GM23338 (cell line): ENCODE results near the gene NFKBIA. TPM values are rescaled to one million over a fixed set of nuclear protein-coding genes. Genes with fewer than 3 reads are reported as not detected.

Experiments
- ATAC-seq: fragments of 200-7000 bp; cut with Tn5 transposase; 3 replicates; pipeline ENCODE4 v1.9.1; 2020
- DNase-seq: peaks from one replicate; pipeline ENCODE4 v3.0.0-alpha.2; 2015; ENCODE audit warnings: low spot score
- H2AFZ ChIP-seq: fragments of 200-600 bp; sonication (generic); 2 replicates; pipeline ENCODE4 v1.8.0; 2016; ENCODE audit warnings: antibody characterized with exemption, mild to moderate bottlenecking, moderate library complexity
- H3F3A ChIP-seq: fragments of 200-600 bp; sonication (generic); replicated peaks from 2 replicates; pipeline ENCODE4 v1.8.0; 2017; ENCODE audit warnings: antibody characterized with exemption, mixed run types, low read depth
- H3K27ac ChIP-seq: fragments of 200-600 bp; sonication (generic); 2 replicates; pipeline ENCODE4 v1.6.1; 2016; ENCODE audit warnings: low read depth
- H3K27me3 ChIP-seq: fragments of 200-600 bp; sonication (generic); 2 replicates; pipeline ENCODE4 v1.8.0; 2016; ENCODE audit warnings: mild to moderate bottlenecking, mixed run types, moderate library complexity; ENCODE audit not compliant: insufficient read depth
- H3K36me3 ChIP-seq: fragments of 200-600 bp; sonication (generic); 2 replicates; pipeline ENCODE4 v1.8.0; 2016; ENCODE audit warnings: mild to moderate bottlenecking; ENCODE audit not compliant: insufficient read depth
- H3K4me1 ChIP-seq: fragments of 200-600 bp; sonication (generic); 2 replicates; pipeline ENCODE4 v1.8.0; 2016; ENCODE audit warnings: mild to moderate bottlenecking, moderate library complexity; ENCODE audit not compliant: insufficient read depth
- H3K4me2 ChIP-seq: fragments of 200-600 bp; sonication (generic); 2 replicates; pipeline ENCODE4 v1.7.1; 2017; ENCODE audit warnings: mixed run types
- H3K4me3 ChIP-seq: fragments of 200-600 bp; sonication (generic); 2 replicates; pipeline ENCODE4 v1.6.1; 2016; ENCODE audit warnings: mixed run types
- H3K79me2 ChIP-seq: fragments of 200-600 bp; sonication (generic); replicated peaks from 2 replicates; pipeline ENCODE4 v1.8.0; 2017; ENCODE audit warnings: mild to moderate bottlenecking; ENCODE audit not compliant: insufficient read depth
- H3K9me2 ChIP-seq: fragments of 200-600 bp; sonication (generic); 2 replicates; pipeline ENCODE4 v1.8.0; 2017; ENCODE audit not compliant: insufficient read depth
- H4K20me1 ChIP-seq: fragments of 200-600 bp; sonication (generic); replicated peaks from 2 replicates; pipeline ENCODE4 v1.8.0; 2017; ENCODE audit warnings: mild to moderate bottlenecking; ENCODE audit not compliant: insufficient read depth
- H3K27ac Mint-ChIP-seq: 2 replicates; pipeline ENCODE4 v1.8.0; 2020; ENCODE audit warnings: inconsistent platforms, mild to moderate bottlenecking, moderate library complexity, mixed read lengths
- H3K27me3 Mint-ChIP-seq: 3 replicates; pipeline ENCODE4 v1.8.0; 2022; ENCODE audit warnings: low read depth, mild to moderate bottlenecking, moderate library complexity, mixed read lengths, inconsistent platforms; ENCODE audit not compliant: insufficient read depth, poor library complexity
- H3K36me3 Mint-ChIP-seq: 3 replicates; pipeline ENCODE4 v1.8.0; 2021; ENCODE audit warnings: low read depth, mild to moderate bottlenecking, inconsistent platforms, moderate library complexity, mixed read lengths
- H3K4me1 Mint-ChIP-seq: 3 replicates; pipeline ENCODE4 v1.8.0; 2020; ENCODE audit warnings: mild to moderate bottlenecking, inconsistent platforms, mixed read lengths
- H3K4me3 Mint-ChIP-seq: 3 replicates; pipeline ENCODE4 v1.8.0; 2021; ENCODE audit warnings: moderate library complexity, mild to moderate bottlenecking, inconsistent platforms, mixed read lengths
- H3K9me3 Mint-ChIP-seq: 3 replicates; pipeline ENCODE4 v1.8.0; 2020; ENCODE audit warnings: moderate library complexity, mild to moderate bottlenecking, inconsistent platforms, mixed read lengths
- CREB1 ChIP-seq: fragments of 250-450 bp; sonication (Bioruptor Pico); IDR thresholded peaks from 2 replicates; pipeline ENCODE4 v1.5.0; 2020; ENCODE audit warnings: low read depth, mild to moderate bottlenecking, moderate library complexity
- ETS1 ChIP-seq: IDR thresholded peaks from 2 replicates; pipeline ENCODE4 v1.6.1; 2016; ENCODE audit warnings: antibody characterized with exemption
- EZH2 ChIP-seq: fragments of 200-600 bp; sonication (generic); IDR thresholded peaks from one replicate; pipeline ENCODE4 v1.8.0; 2017; ENCODE audit warnings: antibody characterized with exemption, mild to moderate bottlenecking, low read depth; ENCODE audit not compliant: unreplicated experiment
- EZH2phosphoT487 ChIP-seq: fragments of 200-600 bp; sonication (generic); IDR thresholded peaks from one replicate; pipeline ENCODE4 v1.8.1; 2018; ENCODE audit warnings: antibody characterized with exemption; ENCODE audit not compliant: unreplicated experiment
- JUNB ChIP-seq: IDR thresholded peaks from one replicate; pipeline ENCODE4 v1.6.1; 2016; ENCODE audit warnings: antibody characterized with exemption; ENCODE audit not compliant: unreplicated experiment
- NANOG ChIP-seq: IDR thresholded peaks from 2 replicates; pipeline ENCODE4 v1.6.1; 2016; ENCODE audit warnings: antibody characterized with exemption, borderline replicate concordance
- POLR2AphosphoS5 ChIP-seq: IDR thresholded peaks from 2 replicates; pipeline ENCODE4 v1.6.1; 2016; ENCODE audit warnings: antibody characterized with exemption, low read depth
- STAT1 ChIP-seq: IDR thresholded peaks from one replicate; pipeline ENCODE4 v1.6.1; 2016; ENCODE audit warnings: antibody characterized with exemption; ENCODE audit not compliant: unreplicated experiment
- ZNF114 ChIP-seq: fragments of 250-450 bp; sonication (Bioruptor Pico); IDR thresholded peaks from 2 replicates; pipeline ENCODE4 v1.5.0; 2020; ENCODE audit warnings: mild to moderate bottlenecking, moderate library complexity
- ZNF331 ChIP-seq: fragments of 250-450 bp; sonication (Bioruptor Pico); IDR thresholded peaks from 2 replicates; pipeline ENCODE4 v1.5.0; 2020; ENCODE audit warnings: low read depth, mild to moderate bottlenecking, moderate library complexity
- polyA plus RNA-seq: library from polyadenylated mRNA; unstranded; fragments of >200 nt; fragmentation: Nextera tagmentation; extraction: Ambion mirVana; gene quantifications from 2 replicates; pipeline ENCODE4 v1.2.1, GENCODE V29; 2016
- total RNA-seq: library from RNA; depleted of rRNA; stranded (reverse); fragments of >200 nt; shearing (Covaris generic); gene quantifications from 2 replicates; pipeline ENCODE4 v1.2.3, GENCODE V29; 2014
- TF ChIP-seq, protein P1 (sequence below): IDR thresholded peaks from one replicate; pipeline ENCODE4 v1.6.1; 2018; ENCODE audit warnings: antibody characterized with exemption; ENCODE audit not compliant: unreplicated experiment
- TF ChIP-seq, protein P2 (sequence below), 2 experiments: fragments of 200-600 bp in 1 of 2; sonication (generic) in 1 of 2; conservative IDR thresholded peaks; 2 replicates each; pipeline versions ENCODE4 v1.5.1 to v1.6.1; 2016 to 2017; ENCODE audit warnings: antibody characterized with exemption in 2 of 2, low read depth in 2 of 2, mild to moderate bottlenecking in 2 of 2, moderate library complexity in 1 of 2
- TF ChIP-seq, protein P3 (sequence below): fragments of 250-450 bp; sonication (Bioruptor Pico); IDR thresholded peaks from 2 replicates; pipeline ENCODE4 v1.5.0; 2020; ENCODE audit warnings: mild to moderate bottlenecking, moderate library complexity

Gene NFKBIA
- total and polyA plus RNA-seq, 2 experiments from 2014 or later: 33.4 to 41.3 TPM

GRCh38 chr14:35393826-35394225 is 10.7 kb downstream of the NFKBIA start:
- Histone ChIP-seq H2AFZ (0 out of 2 replicates have a peak overlapping the region, but pooled peaks have one; percentile 63), H3K4me1 (peaks cover 15% of the 10 kb centered on the region), H4K20me1 (no peaks in the 10 kb centered on the region), H3K27me3 (no peaks in the 10 kb centered on the region), H3K9me2 (no peaks in the 10 kb centered on the region), H3K27ac (no peak overlapping the region), H3K4me2 (no peak overlapping the region), H3K36me3 (no peaks in the 10 kb centered on the region), H3K4me3 (no peak overlapping the region), H3K79me2 (no peaks in the 10 kb centered on the region), H3F3A (0 out of 2 replicates have a peak, but pooled peaks cover 3% of the 10 kb centered on the region)
- Mint-ChIP-seq H3K36me3 (peaks cover 3% of the 10 kb centered on the region; the same call in 1 of the 3 replicates), H3K27me3 (peaks cover 23% of the 10 kb centered on the region), H3K9me3 (no peaks in the 10 kb centered on the region), H3K27ac (no peak overlapping the region; the same call in 1 of the 2 replicates), H3K4me3 (no peak overlapping the region), H3K4me1 (peaks cover 16% of the 10 kb centered on the region)
- DNase-seq (no peak), ATAC-seq (no peak)
- TF ChIP-seq EZH2 (no peak), JUNB (no peak), CREB1 (CRISPR knock-in tag) (no peak), ZNF114 (no peak), EZH2phosphoT487 (no peak), POLR2AphosphoS5 (no peak), ZNF331 (CRISPR knock-in tag) (no peak), NANOG (no peak), STAT1 (no peak), ETS1 (no peak)
- TF ChIP-seq, protein P1, sequence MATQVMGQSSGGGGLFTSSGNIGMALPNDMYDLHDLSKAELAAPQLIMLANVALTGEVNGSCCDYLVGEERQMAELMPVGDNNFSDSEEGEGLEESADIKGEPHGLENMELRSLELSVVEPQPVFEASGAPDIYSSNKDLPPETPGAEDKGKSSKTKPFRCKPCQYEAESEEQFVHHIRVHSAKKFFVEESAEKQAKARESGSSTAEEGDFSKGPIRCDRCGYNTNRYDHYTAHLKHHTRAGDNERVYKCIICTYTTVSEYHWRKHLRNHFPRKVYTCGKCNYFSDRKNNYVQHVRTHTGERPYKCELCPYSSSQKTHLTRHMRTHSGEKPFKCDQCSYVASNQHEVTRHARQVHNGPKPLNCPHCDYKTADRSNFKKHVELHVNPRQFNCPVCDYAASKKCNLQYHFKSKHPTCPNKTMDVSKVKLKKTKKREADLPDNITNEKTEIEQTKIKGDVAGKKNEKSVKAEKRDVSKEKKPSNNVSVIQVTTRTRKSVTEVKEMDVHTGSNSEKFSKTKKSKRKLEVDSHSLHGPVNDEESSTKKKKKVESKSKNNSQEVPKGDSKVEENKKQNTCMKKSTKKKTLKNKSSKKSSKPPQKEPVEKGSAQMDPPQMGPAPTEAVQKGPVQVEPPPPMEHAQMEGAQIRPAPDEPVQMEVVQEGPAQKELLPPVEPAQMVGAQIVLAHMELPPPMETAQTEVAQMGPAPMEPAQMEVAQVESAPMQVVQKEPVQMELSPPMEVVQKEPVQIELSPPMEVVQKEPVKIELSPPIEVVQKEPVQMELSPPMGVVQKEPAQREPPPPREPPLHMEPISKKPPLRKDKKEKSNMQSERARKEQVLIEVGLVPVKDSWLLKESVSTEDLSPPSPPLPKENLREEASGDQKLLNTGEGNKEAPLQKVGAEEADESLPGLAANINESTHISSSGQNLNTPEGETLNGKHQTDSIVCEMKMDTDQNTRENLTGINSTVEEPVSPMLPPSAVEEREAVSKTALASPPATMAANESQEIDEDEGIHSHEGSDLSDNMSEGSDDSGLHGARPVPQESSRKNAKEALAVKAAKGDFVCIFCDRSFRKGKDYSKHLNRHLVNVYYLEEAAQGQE: no peak
- TF ChIP-seq, protein P2, sequence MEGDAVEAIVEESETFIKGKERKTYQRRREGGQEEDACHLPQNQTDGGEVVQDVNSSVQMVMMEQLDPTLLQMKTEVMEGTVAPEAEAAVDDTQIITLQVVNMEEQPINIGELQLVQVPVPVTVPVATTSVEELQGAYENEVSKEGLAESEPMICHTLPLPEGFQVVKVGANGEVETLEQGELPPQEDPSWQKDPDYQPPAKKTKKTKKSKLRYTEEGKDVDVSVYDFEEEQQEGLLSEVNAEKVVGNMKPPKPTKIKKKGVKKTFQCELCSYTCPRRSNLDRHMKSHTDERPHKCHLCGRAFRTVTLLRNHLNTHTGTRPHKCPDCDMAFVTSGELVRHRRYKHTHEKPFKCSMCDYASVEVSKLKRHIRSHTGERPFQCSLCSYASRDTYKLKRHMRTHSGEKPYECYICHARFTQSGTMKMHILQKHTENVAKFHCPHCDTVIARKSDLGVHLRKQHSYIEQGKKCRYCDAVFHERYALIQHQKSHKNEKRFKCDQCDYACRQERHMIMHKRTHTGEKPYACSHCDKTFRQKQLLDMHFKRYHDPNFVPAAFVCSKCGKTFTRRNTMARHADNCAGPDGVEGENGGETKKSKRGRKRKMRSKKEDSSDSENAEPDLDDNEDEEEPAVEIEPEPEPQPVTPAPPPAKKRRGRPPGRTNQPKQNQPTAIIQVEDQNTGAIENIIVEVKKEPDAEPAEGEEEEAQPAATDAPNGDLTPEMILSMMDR (conservative IDR thresholded peaks at IDR 0.05; ENCODE audit: low read depth in 2 of 2): no peak
- TF ChIP-seq, protein P3, sequence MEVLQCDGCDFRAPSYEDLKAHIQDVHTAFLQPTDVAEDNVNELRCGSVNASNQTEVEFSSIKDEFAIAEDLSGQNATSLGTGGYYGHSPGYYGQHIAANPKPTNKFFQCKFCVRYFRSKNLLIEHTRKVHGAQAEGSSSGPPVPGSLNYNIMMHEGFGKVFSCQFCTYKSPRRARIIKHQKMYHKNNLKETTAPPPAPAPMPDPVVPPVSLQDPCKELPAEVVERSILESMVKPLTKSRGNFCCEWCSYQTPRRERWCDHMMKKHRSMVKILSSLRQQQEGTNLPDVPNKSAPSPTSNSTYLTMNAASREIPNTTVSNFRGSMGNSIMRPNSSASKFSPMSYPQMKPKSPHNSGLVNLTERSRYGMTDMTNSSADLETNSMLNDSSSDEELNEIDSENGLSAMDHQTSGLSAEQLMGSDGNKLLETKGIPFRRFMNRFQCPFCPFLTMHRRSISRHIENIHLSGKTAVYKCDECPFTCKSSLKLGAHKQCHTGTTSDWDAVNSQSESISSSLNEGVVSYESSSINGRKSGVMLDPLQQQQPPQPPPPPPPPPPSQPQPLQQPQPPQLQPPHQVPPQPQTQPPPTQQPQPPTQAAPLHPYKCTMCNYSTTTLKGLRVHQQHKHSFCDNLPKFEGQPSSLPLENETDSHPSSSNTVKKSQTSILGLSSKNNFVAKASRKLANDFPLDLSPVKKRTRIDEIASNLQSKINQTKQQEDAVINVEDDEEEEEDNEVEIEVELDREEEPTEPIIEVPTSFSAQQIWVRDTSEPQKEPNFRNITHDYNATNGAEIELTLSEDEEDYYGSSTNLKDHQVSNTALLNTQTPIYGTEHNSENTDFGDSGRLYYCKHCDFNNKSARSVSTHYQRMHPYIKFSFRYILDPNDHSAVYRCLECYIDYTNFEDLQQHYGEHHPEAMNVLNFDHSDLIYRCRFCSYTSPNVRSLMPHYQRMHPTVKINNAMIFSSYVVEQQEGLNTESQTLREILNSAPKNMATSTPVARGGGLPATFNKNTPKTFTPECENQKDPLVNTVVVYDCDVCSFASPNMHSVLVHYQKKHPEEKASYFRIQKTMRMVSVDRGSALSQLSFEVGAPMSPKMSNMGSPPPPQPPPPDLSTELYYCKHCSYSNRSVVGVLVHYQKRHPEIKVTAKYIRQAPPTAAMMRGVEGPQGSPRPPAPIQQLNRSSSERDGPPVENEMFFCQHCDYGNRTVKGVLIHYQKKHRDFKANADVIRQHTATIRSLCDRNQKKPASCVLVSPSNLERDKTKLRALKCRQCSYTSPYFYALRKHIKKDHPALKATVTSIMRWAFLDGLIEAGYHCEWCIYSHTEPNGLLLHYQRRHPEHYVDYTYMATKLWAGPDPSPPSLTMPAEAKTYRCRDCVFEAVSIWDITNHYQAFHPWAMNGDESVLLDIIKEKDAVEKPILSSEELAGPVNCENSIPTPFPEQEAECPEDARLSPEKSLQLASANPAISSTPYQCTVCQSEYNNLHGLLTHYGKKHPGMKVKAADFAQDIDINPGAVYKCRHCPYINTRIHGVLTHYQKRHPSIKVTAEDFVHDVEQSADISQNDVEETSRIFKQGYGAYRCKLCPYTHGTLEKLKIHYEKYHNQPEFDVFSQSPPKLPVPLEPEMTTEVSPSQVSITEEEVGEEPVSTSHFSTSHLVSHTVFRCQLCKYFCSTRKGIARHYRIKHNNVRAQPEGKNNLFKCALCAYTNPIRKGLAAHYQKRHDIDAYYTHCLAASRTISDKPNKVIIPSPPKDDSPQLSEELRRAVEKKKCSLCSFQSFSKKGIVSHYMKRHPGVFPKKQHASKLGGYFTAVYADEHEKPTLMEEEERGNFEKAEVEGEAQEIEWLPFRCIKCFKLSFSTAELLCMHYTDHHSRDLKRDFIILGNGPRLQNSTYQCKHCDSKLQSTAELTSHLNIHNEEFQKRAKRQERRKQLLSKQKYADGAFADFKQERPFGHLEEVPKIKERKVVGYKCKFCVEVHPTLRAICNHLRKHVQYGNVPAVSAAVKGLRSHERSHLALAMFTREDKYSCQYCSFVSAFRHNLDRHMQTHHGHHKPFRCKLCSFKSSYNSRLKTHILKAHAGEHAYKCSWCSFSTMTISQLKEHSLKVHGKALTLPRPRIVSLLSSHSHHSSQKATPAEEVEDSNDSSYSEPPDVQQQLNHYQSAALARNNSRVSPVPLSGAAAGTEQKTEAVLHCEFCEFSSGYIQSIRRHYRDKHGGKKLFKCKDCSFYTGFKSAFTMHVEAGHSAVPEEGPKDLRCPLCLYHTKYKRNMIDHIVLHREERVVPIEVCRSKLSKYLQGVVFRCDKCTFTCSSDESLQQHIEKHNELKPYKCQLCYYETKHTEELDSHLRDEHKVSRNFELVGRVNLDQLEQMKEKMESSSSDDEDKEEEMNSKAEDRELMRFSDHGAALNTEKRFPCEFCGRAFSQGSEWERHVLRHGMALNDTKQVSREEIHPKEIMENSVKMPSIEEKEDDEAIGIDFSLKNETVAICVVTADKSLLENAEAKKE (CRISPR knock-in tag): no peak
